SH-SY5Y (cell line): Measurements from ENCODE around the gene CACNB1.

ENCODE experiments used
- GATA2 ChIP-seq: IDR thresholded peaks from 2 replicates; pipeline ENCODE4 v1.6.1; 2011; ENCODE audit warnings: mild to moderate bottlenecking, low read depth, low read length
- GATA3 ChIP-seq: IDR thresholded peaks from 2 replicates; pipeline ENCODE4 v1.6.1; 2011; ENCODE audit warnings: low read depth, mild to moderate bottlenecking, low read length, moderate library complexity

DNA sequence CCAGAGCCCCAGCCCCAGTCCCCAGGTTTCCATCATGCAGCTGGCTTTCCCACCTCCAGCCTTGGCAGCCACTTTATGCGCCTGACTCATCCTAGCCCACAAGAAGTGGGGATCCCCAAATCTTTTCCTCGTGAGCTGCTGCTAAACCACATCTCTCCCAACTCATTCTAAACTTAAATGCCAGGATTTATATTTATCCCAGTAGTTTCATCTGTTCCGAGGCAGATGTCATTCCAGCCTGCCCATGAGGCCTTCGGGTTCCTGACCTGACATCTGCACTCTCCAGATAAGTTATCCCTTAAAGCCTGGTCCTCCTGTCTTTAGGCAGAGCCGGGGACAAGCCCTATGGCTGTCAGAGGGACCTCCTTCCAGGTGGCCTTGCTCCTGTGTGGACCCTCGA, 62.6 kb downstream of the CACNB1 start:
- TF ChIP-seq GATA2 = no peak
- TF ChIP-seq GATA3 = no peak
